Measurements from ENCODE around the gene KPTN. TPM values are rescaled to one million over a fixed set of nuclear protein-coding genes. Genes with fewer than 3 reads are reported as not detected.

The KPTN gene
- total and polyA plus RNA-seq, 2 of the 13 experiments (the other 11 are each of a cell fraction or from before 2014, with no cell fraction given) = 9.1 to 13.3 TPM

GRCh38 chr19:47511128-47511517 is 27.1 kb upstream of the KPTN start:
- no peak for FAIRE-seq
- TF ChIP-seq ZNF816 (CRISPR knock-in tag; IDR thresholded peaks at IDR 0.05; ENCODE audit: borderline replicate concordance) (no peak), ZBTB33 (CRISPR knock-in tag; IDR thresholded peaks at IDR 0.05) (peak; percentile 56; the same call in 1 of the 2 replicates), ELF3 (CRISPR knock-in tag; IDR thresholded peaks at IDR 0.05) (no peak), ZNF318 (CRISPR knock-in tag; IDR thresholded peaks at IDR 0.05) (no peak), ZNF263 (CRISPR knock-in tag; IDR thresholded peaks at IDR 0.05) (peak; percentile 84)
- Histone ChIP-seq H3K9me3 (ENCODE audit: low read length) (no peaks in the 10 kb centered on the region), H4K20me1 (ENCODE audit: insufficient read depth, low read length) (no peaks in the 10 kb centered on the region), H2AFZ (ENCODE audit: low read length) (no peak overlapping the region), H3K9ac (ENCODE audit: insufficient read depth, low read depth, low read length) (no peak overlapping the region), H3K4me3 (replicated peaks in 1 of 3; ENCODE audit: insufficient read depth in 1 of 3, low read depth in 2 of 3, low read length in 3 of 3) (no peak overlapping the region), H3K36me3 (replicated peaks in 1 of 2; ENCODE audit: control insufficient read depth in 1 of 2, insufficient read depth in 2 of 2, low read length in 2 of 2) (peaks cover 3 to 4% of the 10 kb centered on the region in 2 experiments; a peak in 2 of 5 replicates), H3K27me3 (ENCODE audit: control insufficient read depth in 1 of 2, insufficient read depth in 2 of 2, low read length in 2 of 2) (no peaks in the 10 kb centered on the region; a peak in 1 of 5 replicates), H3K79me2 (ENCODE audit: insufficient read depth, low read length) (peaks cover 64% of the 10 kb centered on the region), H3K4me1 (ENCODE audit: insufficient read depth, low read length) (peaks cover 28% of the 10 kb centered on the region), H3K4me2 (ENCODE audit: low read depth, low read length) (no peak overlapping the region), H3K27ac (ENCODE audit: extremely low read length, insufficient read depth, low read length) (no peak overlapping the region)
- DNase-seq (ENCODE audit: low spot score) = no peak
- CTCF ChIA-PET (ENCODE audit: low intra/inter-chr PET ratio, low total read pairs) = no interaction called here
- ATAC-seq = no peak
- intact Hi-C loops (cut with micrococcal nuclease; ENCODE audit: unreplicated experiment) (no loop called here), in situ Hi-C loops (cut with HindIII; ENCODE audit: extremely low pct_ligation_motif_present, low pct_unique_long_range_greater_than_20kb) (no loop called here)
- POLR2A ChIA-PET = interaction anchor here (1.2 kb wide), 1 partner anchor 27 kb away, joined by 3 read pairs; the partner anchor contains the start of gene KPTN
- no TSS peak for BruUV-seq (replicated peaks)
- 100% methylated on average over 3 of the region's 6 CpGs for WGBS (ENCODE audit: low lambda C conversion rate)
